Brain microvascular endothelial cell (primary cell): Measurements from ENCODE around the gene DPYSL3.

Source experiments
- DNase-seq: peaks from one replicate; pipeline ENCODE4 v3.0.0-alpha.2; 2020
- H3K27ac ChIP-seq: fragments of 250-450 bp; sonication (Bioruptor Pico); 2 replicates; pipeline ENCODE4 v1.5.1; 2020; ENCODE audit warnings: mild to moderate bottlenecking, moderate library complexity
- H3K27me3 ChIP-seq: fragments of 250-450 bp; sonication (Bioruptor Pico); replicated peaks from 2 replicates; pipeline ENCODE4 v1.5.1; 2020; ENCODE audit warnings: mild to moderate bottlenecking
- H3K36me3 ChIP-seq: fragments of 250-450 bp; sonication (Bioruptor Pico); replicated peaks from 2 replicates; pipeline ENCODE4 v1.5.1; 2020; ENCODE audit warnings: mild to moderate bottlenecking
- H3K4me3 ChIP-seq: 2 replicates; pipeline ENCODE4 v1.5.1; 2011; ENCODE audit warnings: low read depth, mild to moderate bottlenecking, control low read depth, low read length, moderate library complexity
- CTCF ChIP-seq: IDR thresholded peaks from 2 replicates; pipeline ENCODE4 v1.5.1; 2011; ENCODE audit warnings: low read depth, mild to moderate bottlenecking, moderate library complexity, low read length, control low read depth, inconsistent platforms; ENCODE audit errors: missing control alignments
- in situ Hi-C: cut with HindIII; loops from 2 replicates; pipeline ENCODE4 v1.10.0; 2017; ENCODE audit warnings: low sequenced_read_pairs, low pct_ligation_motif_present

DPYSL3 gene

GRCh38 chr5:147483188-147483790 lies 26.6 kb downstream of the DPYSL3 start:
- no peak overlapping the region for H3K27ac ChIP-seq
- no peaks in the 10 kb centered on the region for H3K27me3 ChIP-seq
- DNase-seq: no peak
- in situ Hi-C loops: no loop called here
- no peak overlapping the region for H3K4me3 ChIP-seq
- H3K36me3 ChIP-seq: no peaks in the 10 kb centered on the region
- no peak for TF ChIP-seq CTCF

GRCh38 chr5:147482706-147483180 lies 27.1 kb downstream of the DPYSL3 start:
- no peak for DNase-seq

GRCh38 chr5:147481874-147482705 lies 27.8 kb downstream of the DPYSL3 start:
- in situ Hi-C loops: no loop called here
- peak overlapping the region; percentile 53 for H3K27ac ChIP-seq
- no peaks in the 10 kb centered on the region for H3K27me3 ChIP-seq
- no peaks in the 10 kb centered on the region for H3K36me3 ChIP-seq
- H3K4me3 ChIP-seq: no peak overlapping the region
- TF ChIP-seq CTCF: no peak
- DNase-seq: peak; percentile 24

More at GRCh38 chr5:147482706-147483180, 27.1 kb downstream of the DPYSL3 start:
- in situ Hi-C loops: no loop called here
- H3K4me3 ChIP-seq: no peak overlapping the region
- H3K27me3 ChIP-seq: no peaks in the 10 kb centered on the region
- no peak for TF ChIP-seq CTCF
- H3K36me3 ChIP-seq: no peaks in the 10 kb centered on the region
- no peak overlapping the region for H3K27ac ChIP-seq

- Histone ChIP-seq H3K36me3 (no peaks in the 10 kb centered on the region), H3K27me3 (no peaks in the 10 kb centered on the region), H3K4me3 (no peak overlapping the region), H3K27ac (peak overlapping the region; percentile 53)
- peak; percentile 47 for DNase-seq
- no peak for TF ChIP-seq CTCF
- in situ Hi-C loops: no loop called here
Measured at GRCh38 chr5:147481376-147481775, 28.5 kb downstream of the DPYSL3 start.

- Histone ChIP-seq H3K27ac (no peak overlapping the region), H3K4me3 (no peak overlapping the region)
- DNase-seq: no peak
Measured at GRCh38 chr5:147479949-147480348, 29.9 kb downstream of the DPYSL3 start.

More at GRCh38 chr5:147479949-147480348, 29.9 kb downstream of the DPYSL3 start:
- Histone ChIP-seq H3K27me3 (no peaks in the 10 kb centered on the region), H3K36me3 (no peaks in the 10 kb centered on the region)
- in situ Hi-C loops: no loop called here
- TF ChIP-seq CTCF: no peak
